Uterus (tissue), 4 donors: ENCODE measurements around the gene FERMT3. TPM values are rescaled to one million over a fixed set of nuclear protein-coding genes. Genes with fewer than 3 reads are reported as not detected.

Experiments
- DNase-seq, 2 donors: peaks; one replicate each; pipeline ENCODE4 v3.0.0-alpha.2; 2019 to 2020
- H3K27ac ChIP-seq, 2 donors: fragments of 200-600 bp; sonication (generic); 1 replicate in 1 of 2; 2 replicates in 1 of 2; pipeline ENCODE4 v1.5.1; 2016 to 2018
- H3K27me3 ChIP-seq, 2 donors: fragments of 200-600 bp; sonication (generic); one replicate each; pipeline ENCODE4 v1.5.1; 2018 to 2019; ENCODE audit warnings: control low read depth in 1 of 2
- H3K36me3 ChIP-seq, 2 donors: fragments of 200-600 bp; sonication (generic); one replicate each; pipeline ENCODE4 v1.5.1; 2019; ENCODE audit warnings: control low read depth in 1 of 2
- H3K4me1 ChIP-seq, 2 donors: fragments of 200-600 bp; sonication (generic); one replicate each; pipeline ENCODE4 v1.5.1; 2018 to 2019; ENCODE audit warnings: control low read depth in 1 of 2
- H3K4me3 ChIP-seq, 2 donors: fragments of 200-600 bp; sonication (generic); 1 replicate in 1 of 2; 2 replicates in 1 of 2; pipeline ENCODE4 v1.5.1; 2018 to 2019; ENCODE audit warnings: mild to moderate bottlenecking in 1 of 2
- H3K9me3 ChIP-seq, 2 donors: fragments of 200-600 bp; sonication (generic); one replicate each; pipeline ENCODE4 v1.5.1; 2019; ENCODE audit warnings: control low read depth in 1 of 2
- CTCF ChIP-seq, 4 experiments: fragments of 200-600 bp in 2 of 4; fragments of 450-650 bp in 2 of 4; sonication (generic) in 2 of 4; IDR thresholded peaks; one replicate each; pipeline ENCODE4 v1.5.1; 2016 to 2019; ENCODE audit warnings: antibody characterized with exemption in 4 of 4, mild to moderate bottlenecking in 2 of 4, moderate library complexity in 1 of 4
- POLR2A ChIP-seq, 2 donors: fragments of 450-650 bp; IDR thresholded peaks; one replicate each; pipeline ENCODE4 v1.6.1; 2016; ENCODE audit warnings: antibody characterized with exemption in 2 of 2, mild to moderate bottlenecking in 1 of 2, moderate library complexity in 1 of 2
- intact Hi-C: fragments of 100-400 bp; cut with DNase I; formaldehyde crosslinking; loops from one replicate; pipeline ENCODE4 v1.15.1; 2023; ENCODE audit warnings: low total_unique reads
- total RNA-seq, 4 donors: library from RNA; depleted of rRNA in 3 of 4; stranded (reverse); fragments of >200 nt in 3 of 4; gene quantifications; one replicate each; pipeline versions ENCODE4 v1.1.0 to v1.2.4, GENCODE V29; 2014 to 2023
- donor health status: DM: yes; HTN: yes; CAD: no.

The FERMT3 gene
- total RNA-seq, 4 donors from 2014 or later = 3.1 to 50.3 (median 9.3) TPM

GRCh38 chr11:64267207-64267945 is 60.9 kb downstream of the FERMT3 start:
- Histone ChIP-seq H3K27me3 (no peaks in the 10 kb centered on the region), H3K4me1 (peaks cover 0 to 11% of the 10 kb centered on the region in 2 donors), H3K4me3 (no peak overlapping the region), H3K9me3 (no peaks in the 10 kb centered on the region), H3K27ac (peak overlapping the region; percentile 91 to 97), H3K36me3 (no peaks in the 10 kb centered on the region)
- TF ChIP-seq POLR2A (IDR thresholded peaks at IDR 0.05) (no peak), CTCF (IDR thresholded peaks at IDR 0.05) (no peak)
- intact Hi-C loops = no loop called here
- no peak for DNase-seq

- TF ChIP-seq POLR2A (IDR thresholded peaks at IDR 0.05) (no peak), CTCF (IDR thresholded peaks at IDR 0.05) (peak in 1 of 4 experiments; percentile 32)
- no peaks in the 10 kb centered on the region for H3K9me3 ChIP-seq
- peak overlapping the region; percentile 91 to 97 for H3K27ac ChIP-seq
- DNase-seq = peak; percentile 75 to 79
- peaks cover 0 to 11% of the 10 kb centered on the region in 2 donors for H3K4me1 ChIP-seq
- no peaks in the 10 kb centered on the region for H3K27me3 ChIP-seq
- H3K36me3 ChIP-seq = no peaks in the 10 kb centered on the region
- intact Hi-C loops = no loop called here
- H3K4me3 ChIP-seq = peak overlapping the region; percentile 63 to 75
These were observed 61.7 kb downstream of the FERMT3 start for GRCh38 chr11:64268025-64268892.

GRCh38 chr11:64268893-64269539 is 62.5 kb downstream of the FERMT3 start:
- Histone ChIP-seq H3K4me1 (peaks cover 0 to 11% of the 10 kb centered on the region in 2 donors), H3K4me3 (peak overlapping the region; percentile 63 to 75), H3K36me3 (no peaks in the 10 kb centered on the region), H3K27ac (peak overlapping the region; percentile 91 to 97), H3K9me3 (no peaks in the 10 kb centered on the region), H3K27me3 (no peaks in the 10 kb centered on the region)
- intact Hi-C loops = no loop called here
- TF ChIP-seq POLR2A (IDR thresholded peaks at IDR 0.05) (peak in 1 of 2 donors; percentile 28), CTCF (IDR thresholded peaks at IDR 0.05) (no peak)
- DNase-seq = peak; percentile 71 to 77

GRCh38 chr11:64269540-64270220 is 63.2 kb downstream of the FERMT3 start:
- no peaks in the 10 kb centered on the region for H3K27me3 ChIP-seq
- intact Hi-C loops = no loop called here
- H3K9me3 ChIP-seq = no peaks in the 10 kb centered on the region
- no peaks in the 10 kb centered on the region for H3K36me3 ChIP-seq
- peaks cover 0 to 11% of the 10 kb centered on the region in 2 donors for H3K4me1 ChIP-seq
- H3K4me3 ChIP-seq = peak overlapping the region; percentile 71 to 75
- H3K27ac ChIP-seq = peak overlapping the region; percentile 91 to 97
- TF ChIP-seq CTCF (IDR thresholded peaks at IDR 0.05) = peak in 2 of 4 experiments; percentile 29 to 38
- peak; percentile 9 to 58 for TF ChIP-seq POLR2A (IDR thresholded peaks at IDR 0.05)
- DNase-seq = peak; percentile 98 to 99

Other genes with a start within 250 kb of the FERMT3 start
- 100 to 1,000 TPM in 3 of 4 donors, 10 to 100 TPM in 1; 41.0 to 359 (median 139) TPM for gene COX8A, start 232.1 kb upstream of the FERMT3 start, total RNA-seq
- gene OTUB1, start 220.3 kb upstream of the FERMT3 start, total RNA-seq = 10 to 100 TPM; 29.5 to 54.6 (median 45.8) TPM
- 1 to 10 TPM in 2 of 4 donors, under 1 TPM in 1, not detected in 1; 0.26 to 7.3 (median 1.9) TPM for gene FLRT1, start 170.8 kb upstream of the FERMT3 start, total RNA-seq
- 10 to 100 TPM in 1 of 4 donors, 1 to 10 TPM in 3; 1.8 to 27.1 (median 6.6) TPM for gene MACROD1, start 40.6 kb upstream of the FERMT3 start, total RNA-seq
- 100 to 1,000 TPM in 1 of 4 donors, 10 to 100 TPM in 3; 20.9 to 101 (median 83.8) TPM for gene STIP1, start 20.6 kb upstream of the FERMT3 start, total RNA-seq
- 10 to 100 TPM in 3 of 4 donors, 1 to 10 TPM in 1; 7.2 to 42.9 (median 18.7) TPM for gene TRPT1, start 19.5 kb downstream of the FERMT3 start, total RNA-seq
- 10 to 100 TPM; 10.8 to 44.9 (median 34.0) TPM for gene NUDT22, start 19.6 kb downstream of the FERMT3 start, total RNA-seq
- 10 to 100 TPM in 2 of 4 donors, 1 to 10 TPM in 1, not detected in 1; 7.9 to 28.6 (median 16.6) TPM for gene DNAJC4, start 23.8 kb downstream of the FERMT3 start, total RNA-seq
- gene VEGFB, start 27.9 kb downstream of the FERMT3 start, total RNA-seq = 100 to 1,000 TPM in 1 of 4 donors, 10 to 100 TPM in 3; 20.0 to 120 (median 26.0) TPM
- gene FKBP2, start 34.4 kb downstream of the FERMT3 start, total RNA-seq = 10 to 100 TPM; 22.3 to 74.0 (median 37.7) TPM
- gene PPP1R14B, start 40.2 kb downstream of the FERMT3 start, total RNA-seq = 10 to 100 TPM in 3 of 4 donors, 1 to 10 TPM in 1; 9.5 to 63.4 (median 28.3) TPM
- gene PLCB3, start 44.8 kb downstream of the FERMT3 start, total RNA-seq = 10 to 100 TPM in 3 of 4 donors, 1 to 10 TPM in 1; 10.0 to 39.5 (median 21.8) TPM
- gene BAD, start 77.9 kb downstream of the FERMT3 start, total RNA-seq = 10 to 100 TPM; 54.8 to 72.9 (median 62.0) TPM
- gene GPR137, start 79.1 kb downstream of the FERMT3 start, total RNA-seq = 10 to 100 TPM in 2 of 4 donors, 1 to 10 TPM in 1, under 1 TPM in 1; 0.51 to 32.3 (median 10.6) TPM
- under 1 TPM in 2 of 4 donors, not detected in 2; 0.61 to 0.76 TPM for gene KCNK4, start 84.6 kb downstream of the FERMT3 start, total RNA-seq
- gene CATSPERZ, start 93.6 kb downstream of the FERMT3 start, total RNA-seq = not detected
- gene ESRRA, start 98.8 kb downstream of the FERMT3 start, total RNA-seq = 10 to 100 TPM; 12.1 to 49.2 (median 17.5) TPM
- 100 to 1,000 TPM; 200 to 462 (median 323) TPM for gene TRMT112, start 110.8 kb downstream of the FERMT3 start, total RNA-seq
- gene PRDX5, start 111.4 kb downstream of the FERMT3 start, total RNA-seq = 100 to 1,000 TPM in 3 of 4 donors, 10 to 100 TPM in 1; 97.1 to 156 (median 113) TPM
- gene CCDC88B, start 133.5 kb downstream of the FERMT3 start, total RNA-seq = 1 to 10 TPM in 3 of 4 donors, under 1 TPM in 1; 0.29 to 5.7 (median 2.9) TPM
- gene RPS6KA4, start 152.4 kb downstream of the FERMT3 start, total RNA-seq = 10 to 100 TPM in 3 of 4 donors, 1 to 10 TPM in 1; 2.4 to 37.4 (median 29.3) TPM